ENCODE measurements around the gene SLC12A1. TPM values are rescaled to one million over a fixed set of nuclear protein-coding genes. Genes with fewer than 3 reads are reported as not detected.

The SLC12A1 gene
- polyA plus RNA-seq, 2 of the 4 experiments (the other 2 are of a cell fraction) = not detected

- ATAC-seq (no peak), FAIRE-seq (no peak), DNase-seq (ENCODE audit: low read depth in 1 of 2, low spot score in 1 of 2) (no peak)
- ChIA-PET POLR2A (no interaction called here), CTCF (interaction anchor here (2.1 kb wide), 1 partner anchor 24 kb away, joined by 7 read pairs; no protein-coding TSS in a partner anchor)
- WGBS (ENCODE audit: missing lambda C conversion rate) = 21% methylated on average over 2 of the region's 2 CpGs
- H3K4me3 ChIP-seq = no peak overlapping the region
- no peaks in the 10 kb centered on the region for H3K9me3 ChIP-seq
- H3K4me2 ChIP-seq = no peak overlapping the region
- H3K4me1 ChIP-seq = no peaks in the 10 kb centered on the region
- TF ChIP-seq FOXS1 (CRISPR knock-in tag; IDR thresholded peaks at IDR 0.05) (no peak), EP300 (IDR thresholded peaks at IDR 0.05) (no peak), RNF2 (IDR thresholded peaks at IDR 0.05; ENCODE audit: borderline replicate concordance, low read depth) (no peak), RFX5 (IDR thresholded peaks at IDR 0.05) (no peak), USF2 (IDR thresholded peaks at IDR 0.05) (no peak), HMGXB4 (CRISPR knock-in tag; IDR thresholded peaks at IDR 0.05; ENCODE audit: borderline replicate concordance) (no peak), PHF8 (IDR thresholded peaks at IDR 0.05; ENCODE audit: borderline replicate concordance, low read depth) (no peak), ZNF302 (CRISPR knock-in tag; IDR thresholded peaks at IDR 0.05) (no peak)
- H3K27ac ChIP-seq = no peak overlapping the region
Measured at GRCh38 chr15:48309740-48310139, 103.6 kb downstream of the SLC12A1 start.

GRCh38 chr15:48313216-48313615 lies 107.1 kb downstream of the SLC12A1 start:
- FAIRE-seq (no peak), ATAC-seq (no peak), DNase-seq (ENCODE audit: low read depth in 1 of 2, low spot score in 1 of 2) (no peak)
- CTCF ChIA-PET = interaction anchor here (0.9 kb wide), 1 partner anchor 28 kb away, joined by 3 read pairs; no protein-coding TSS in a partner anchor
- no peaks in the 10 kb centered on the region for H3K9me3 ChIP-seq
- POLR2A ChIA-PET = no interaction called here
- no peak overlapping the region for H3K4me3 ChIP-seq
- H3K4me2 ChIP-seq = no peak overlapping the region
- H3K27ac ChIP-seq = no peak overlapping the region
- no peaks in the 10 kb centered on the region for H3K4me1 ChIP-seq
- 47% methylated on average over 2 of the region's 2 CpGs for WGBS (ENCODE audit: missing lambda C conversion rate)
- TF ChIP-seq RCOR1 (IDR thresholded peaks at IDR 0.05; ENCODE audit: low read depth, low read length) = no peak

GRCh38 chr15:48315041-48315440 lies 108.9 kb downstream of the SLC12A1 start:
- ChIA-PET CTCF (no interaction called here), POLR2A (no interaction called here)
- DNase-seq (ENCODE audit: low read depth in 1 of 2, low spot score in 1 of 2) (no peak), FAIRE-seq (no peak), ATAC-seq (no peak)
- 70% methylated on average over 10 of the region's 10 CpGs for WGBS (ENCODE audit: missing lambda C conversion rate)
- Histone ChIP-seq H3K4me3 (no peak overlapping the region), H3K9me3 (no peaks in the 10 kb centered on the region), H3K4me2 (no peak overlapping the region), H3K27ac (no peak overlapping the region), H3K4me1 (no peaks in the 10 kb centered on the region)
- TF ChIP-seq NPAS2 (CRISPR knock-in tag; IDR thresholded peaks at IDR 0.05; ENCODE audit: borderline replicate concordance) (no peak), RCOR1 (IDR thresholded peaks at IDR 0.05; ENCODE audit: low read depth, low read length) (no peak), ESRRA (IDR thresholded peaks at IDR 0.05; ENCODE audit: borderline replicate concordance, low read length) (no peak), ZFP36 (IDR thresholded peaks at IDR 0.05; ENCODE audit: borderline replicate concordance, partially characterized antibody) (no peak), MAZ (IDR thresholded peaks at IDR 0.05; ENCODE audit: borderline replicate concordance, low read depth, low read length) (no peak), ATOH8 (CRISPR knock-in tag; IDR thresholded peaks at IDR 0.05; ENCODE audit: low read depth) (no peak), CBX8 (IDR thresholded peaks at IDR 0.05) (no peak), BHLHE40 (IDR thresholded peaks at IDR 0.05; ENCODE audit: low read depth, low read length) (no peak), EHMT2 (IDR thresholded peaks at IDR 0.05; ENCODE audit: low read depth) (no peak), SMC3 (IDR thresholded peaks at IDR 0.05) (no peak), EHF (CRISPR knock-in tag; IDR thresholded peaks at IDR 0.05) (no peak), HMGXB4 (CRISPR knock-in tag; IDR thresholded peaks at IDR 0.05; ENCODE audit: borderline replicate concordance) (no peak), PHF8 (IDR thresholded peaks at IDR 0.05; ENCODE audit: borderline replicate concordance, low read depth) (no peak)
